Suprapubic skin (tissue), 4 donors: ENCODE data around the gene SLC39A5. TPM values are rescaled to one million over a fixed set of nuclear protein-coding genes. Genes with fewer than 3 reads are reported as not detected.

Experiments
- DNase-seq, 2 donors: peaks; one replicate each; pipeline ENCODE4 v3.0.0-alpha.2; 2019; ENCODE audit warnings: low spot score in 2 of 2
- H3K27ac ChIP-seq: fragments of 200-600 bp; sonication (generic); one replicate; pipeline ENCODE4 v1.5.1; 2019
- H3K27me3 ChIP-seq: fragments of 200-600 bp; sonication (generic); one replicate; pipeline ENCODE4 v1.5.1; 2019
- H3K36me3 ChIP-seq: fragments of 200-600 bp; sonication (generic); one replicate; pipeline ENCODE4 v1.5.1; 2019
- H3K4me1 ChIP-seq: fragments of 200-600 bp; sonication (generic); one replicate; pipeline ENCODE4 v1.5.1; 2019
- H3K4me3 ChIP-seq: fragments of 200-600 bp; sonication (generic); one replicate; pipeline ENCODE4 v1.5.1; 2019; ENCODE audit warnings: mild to moderate bottlenecking
- H3K9me3 ChIP-seq: fragments of 200-600 bp; sonication (generic); one replicate; pipeline ENCODE4 v1.5.1; 2019
- EP300 ChIP-seq: sonication (generic); formaldehyde crosslinking; IDR thresholded peaks from one replicate; pipeline ENCODE4 v1.6.1; 2017; ENCODE audit warnings: antibody characterized with exemption
- POLR2A ChIP-seq, 2 donors: fragments of 450-650 bp; IDR thresholded peaks; one replicate each; pipeline ENCODE4 v1.6.1; 2017; ENCODE audit warnings: antibody characterized with exemption in 2 of 2, mild to moderate bottlenecking in 2 of 2, moderate library complexity in 2 of 2
- POLR2AphosphoS5 ChIP-seq, 3 donors: sonication (generic); formaldehyde crosslinking; IDR thresholded peaks; one replicate each; pipeline ENCODE4 v1.6.1; 2017; ENCODE audit warnings: antibody characterized with exemption in 3 of 3
- WGBS: methylation state at CpG from one replicate; pipeline ENCODE4 v1.1.5; 2018; 5-methylcytosine and 5-hydroxymethylcytosine counted together
- total RNA-seq, 4 donors: library from RNA; depleted of rRNA; stranded (reverse); fragments of >200 nt; gene quantifications; one replicate each; pipeline ENCODE4 v1.1.0, GENCODE V29; 2016
- TF ChIP-seq, protein P1 (sequence below), 2 donors: fragments of 200-600 bp in 1 of 2; fragments of 450-650 bp in 1 of 2; sonication (generic) in 1 of 2; IDR thresholded peaks; one replicate each; pipeline ENCODE4 v1.5.1; 2016 to 2019; ENCODE audit warnings: antibody characterized with exemption in 2 of 2, mild to moderate bottlenecking in 1 of 2, moderate library complexity in 1 of 2

SLC39A5 gene
- total RNA-seq, 4 donors from 2014 or later = 1.3 to 2.4 TPM; not detected in 2

DNA sequence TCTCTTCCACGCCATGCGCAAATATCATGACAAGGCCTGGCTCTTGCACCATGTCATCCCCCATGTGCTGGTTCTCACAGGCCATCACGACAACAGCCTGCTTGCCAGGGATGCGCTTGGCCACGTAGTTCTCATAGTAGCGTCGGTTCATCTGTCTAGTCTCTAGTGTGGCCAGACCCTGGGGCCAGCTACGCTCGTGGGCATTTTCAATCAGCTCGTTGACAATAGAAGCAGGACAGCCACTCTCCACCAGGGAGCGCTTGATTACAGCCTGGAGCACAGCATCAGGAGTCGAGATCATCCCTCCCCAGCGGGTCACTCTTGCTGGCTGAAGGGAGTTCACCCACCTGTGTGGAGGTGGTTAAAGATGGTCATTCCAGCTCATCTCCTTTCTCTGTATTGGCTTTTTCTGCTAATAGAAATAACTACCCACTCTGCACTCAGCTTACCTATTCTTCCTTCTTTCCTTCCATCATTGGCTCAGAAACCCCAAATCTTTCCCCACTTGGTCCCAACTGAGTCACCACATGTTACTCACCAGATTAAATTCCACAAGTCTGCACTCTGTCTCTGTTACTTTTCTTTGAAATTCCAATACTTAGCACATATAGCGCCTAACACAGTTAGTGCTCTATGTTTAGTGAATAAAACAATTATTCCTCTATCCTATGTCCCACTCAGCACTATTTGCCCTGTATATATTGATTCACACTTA lies 23.2 kb upstream of the SLC39A5 start:
- DNase-seq = no peak
- no peaks in the 10 kb centered on the region for H3K27me3 ChIP-seq
- no peaks in the 10 kb centered on the region for H3K9me3 ChIP-seq
- WGBS = 54% methylated on average over 9 of the region's 14 CpGs
- peaks cover 70% of the 10 kb centered on the region for H3K36me3 ChIP-seq
- TF ChIP-seq EP300 (no peak), POLR2AphosphoS5 (IDR thresholded peaks at IDR 0.05) (no peak), POLR2A (IDR thresholded peaks at IDR 0.05) (no peak)
- TF ChIP-seq, protein P1, sequence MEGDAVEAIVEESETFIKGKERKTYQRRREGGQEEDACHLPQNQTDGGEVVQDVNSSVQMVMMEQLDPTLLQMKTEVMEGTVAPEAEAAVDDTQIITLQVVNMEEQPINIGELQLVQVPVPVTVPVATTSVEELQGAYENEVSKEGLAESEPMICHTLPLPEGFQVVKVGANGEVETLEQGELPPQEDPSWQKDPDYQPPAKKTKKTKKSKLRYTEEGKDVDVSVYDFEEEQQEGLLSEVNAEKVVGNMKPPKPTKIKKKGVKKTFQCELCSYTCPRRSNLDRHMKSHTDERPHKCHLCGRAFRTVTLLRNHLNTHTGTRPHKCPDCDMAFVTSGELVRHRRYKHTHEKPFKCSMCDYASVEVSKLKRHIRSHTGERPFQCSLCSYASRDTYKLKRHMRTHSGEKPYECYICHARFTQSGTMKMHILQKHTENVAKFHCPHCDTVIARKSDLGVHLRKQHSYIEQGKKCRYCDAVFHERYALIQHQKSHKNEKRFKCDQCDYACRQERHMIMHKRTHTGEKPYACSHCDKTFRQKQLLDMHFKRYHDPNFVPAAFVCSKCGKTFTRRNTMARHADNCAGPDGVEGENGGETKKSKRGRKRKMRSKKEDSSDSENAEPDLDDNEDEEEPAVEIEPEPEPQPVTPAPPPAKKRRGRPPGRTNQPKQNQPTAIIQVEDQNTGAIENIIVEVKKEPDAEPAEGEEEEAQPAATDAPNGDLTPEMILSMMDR (IDR thresholded peaks at IDR 0.05) = peak; percentile 13 to 57
- no peak overlapping the region for H3K4me3 ChIP-seq
- H3K27ac ChIP-seq = no peak overlapping the region
- peaks cover 3% of the 10 kb centered on the region for H3K4me1 ChIP-seq

DNA sequence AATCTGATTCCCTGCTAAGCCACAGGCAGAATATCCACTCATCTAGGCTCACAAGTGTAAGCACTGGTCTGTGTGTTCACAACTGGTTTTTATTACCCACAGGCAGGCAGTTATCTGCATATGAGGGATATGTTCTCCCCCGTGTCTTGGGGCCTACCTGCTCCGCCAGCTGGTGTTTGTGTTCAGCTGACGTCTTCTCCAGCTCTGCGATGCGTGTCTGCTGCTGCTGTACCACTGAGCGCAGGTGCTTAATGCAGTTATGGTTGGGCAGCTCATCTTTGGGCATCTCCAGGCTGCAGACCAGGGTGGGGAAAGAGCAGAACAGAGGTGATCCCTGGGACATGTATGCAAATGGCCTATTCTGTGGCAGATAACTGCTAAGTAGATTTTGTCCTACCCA lies 21.8 kb upstream of the SLC39A5 start:
- TF ChIP-seq POLR2A (IDR thresholded peaks at IDR 0.05) = no peak
- WGBS = 79% methylated on average over 6 of the region's 6 CpGs
- no peak overlapping the region for H3K27ac ChIP-seq
- H3K4me3 ChIP-seq = no peak overlapping the region
- no peaks in the 10 kb centered on the region for H3K4me1 ChIP-seq
- no peaks in the 10 kb centered on the region for H3K27me3 ChIP-seq
- H3K9me3 ChIP-seq = no peaks in the 10 kb centered on the region
- no peak for DNase-seq
- H3K36me3 ChIP-seq = peaks cover 84% of the 10 kb centered on the region

DNA sequence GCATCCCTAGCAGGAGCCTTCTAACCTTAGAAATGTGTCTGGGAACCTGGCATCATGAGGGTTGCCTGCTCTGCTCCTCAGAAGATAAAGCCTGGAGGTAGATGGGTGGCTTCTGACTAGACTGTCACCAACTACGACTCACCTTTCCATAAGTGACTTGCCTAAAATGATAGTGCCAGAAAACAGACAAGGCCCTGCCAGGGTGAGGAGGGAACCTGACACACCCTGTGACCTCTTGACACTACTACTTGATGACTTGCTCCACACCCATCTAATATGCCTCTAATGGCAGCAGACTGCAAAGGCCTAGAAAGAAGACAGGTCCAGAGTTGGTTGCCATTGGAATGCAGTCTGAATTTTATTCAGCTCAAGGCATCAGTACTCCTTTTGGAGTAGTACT lies 17.5 kb upstream of the SLC39A5 start:
- Histone ChIP-seq H3K36me3 (peaks cover 86% of the 10 kb centered on the region), H3K27ac (no peak overlapping the region)

DNA sequence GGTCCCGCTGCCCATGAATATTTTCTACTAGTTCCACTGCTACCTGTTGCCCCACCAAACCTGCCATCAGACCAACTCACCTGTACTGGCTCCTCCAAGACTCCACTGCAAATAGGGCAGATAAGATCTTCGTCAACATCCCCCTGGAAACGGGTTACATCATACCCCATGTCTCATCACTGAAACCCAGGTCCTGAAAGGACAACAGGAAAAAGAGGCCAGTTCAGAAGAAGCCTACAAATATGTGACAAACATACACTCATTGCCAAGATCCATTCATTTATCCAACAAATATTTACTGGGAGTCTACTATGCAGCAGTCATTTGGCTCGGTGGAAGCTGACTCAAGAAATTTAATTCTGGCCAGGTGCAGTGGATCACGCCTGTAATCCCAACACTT lies 16.0 kb upstream of the SLC39A5 start:
- Histone ChIP-seq H3K27ac (no peak overlapping the region), H3K4me3 (no peak overlapping the region), H3K36me3 (peaks cover 70% of the 10 kb centered on the region), H3K9me3 (no peaks in the 10 kb centered on the region), H3K27me3 (no peaks in the 10 kb centered on the region), H3K4me1 (no peaks in the 10 kb centered on the region)
- no peak for DNase-seq
- TF ChIP-seq EP300 (no peak), POLR2A (IDR thresholded peaks at IDR 0.05) (no peak), POLR2AphosphoS5 (IDR thresholded peaks at IDR 0.05) (no peak)
- TF ChIP-seq, protein P1 (IDR thresholded peaks at IDR 0.05) = no peak
- WGBS = 95% methylated on average over 5 of the region's 5 CpGs

More for the DNA sequence above, 17.5 kb upstream of the SLC39A5 start:
- TF ChIP-seq POLR2A (IDR thresholded peaks at IDR 0.05) (no peak), POLR2AphosphoS5 (IDR thresholded peaks at IDR 0.05) (no peak), EP300 (no peak)
- TF ChIP-seq, protein P1 (IDR thresholded peaks at IDR 0.05) = no peak
- H3K4me3 ChIP-seq = no peak overlapping the region
- no peaks in the 10 kb centered on the region for H3K27me3 ChIP-seq
- DNase-seq = no peak
- no peaks in the 10 kb centered on the region for H3K4me1 ChIP-seq
- 44% methylated on average over 1 of the region's 1 CpG for WGBS
- no peaks in the 10 kb centered on the region for H3K9me3 ChIP-seq

DNA sequence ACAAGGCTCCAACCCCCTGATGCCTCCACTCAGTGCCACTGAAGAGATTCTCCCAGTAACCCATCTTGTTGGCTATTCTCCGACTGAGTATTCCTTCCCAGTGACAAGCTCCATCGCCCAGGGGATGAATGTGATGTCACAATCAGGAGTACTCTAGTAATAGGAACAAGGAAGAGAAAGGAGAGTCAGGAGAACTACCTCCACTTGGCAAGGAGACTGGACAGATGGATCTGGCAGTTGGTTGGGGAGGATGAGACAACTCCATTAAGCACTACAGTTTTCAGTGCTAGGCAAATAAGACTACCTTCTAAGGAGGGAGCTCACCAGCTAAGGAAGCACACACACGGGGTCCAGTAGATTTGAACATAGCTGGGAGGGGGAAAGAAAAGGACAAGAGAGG lies 13.4 kb upstream of the SLC39A5 start:
- Histone ChIP-seq H3K27me3 (no peaks in the 10 kb centered on the region), H3K4me3 (no peak overlapping the region), H3K9me3 (no peaks in the 10 kb centered on the region), H3K27ac (no peak overlapping the region), H3K4me1 (peaks cover 18% of the 10 kb centered on the region), H3K36me3 (peaks cover 45% of the 10 kb centered on the region)
- TF ChIP-seq EP300 (no peak), POLR2AphosphoS5 (IDR thresholded peaks at IDR 0.05) (no peak), POLR2A (IDR thresholded peaks at IDR 0.05) (no peak)
- TF ChIP-seq, protein P1 (IDR thresholded peaks at IDR 0.05) = no peak
- no peak for DNase-seq
- 92% methylated on average over 3 of the region's 3 CpGs for WGBS

DNA sequence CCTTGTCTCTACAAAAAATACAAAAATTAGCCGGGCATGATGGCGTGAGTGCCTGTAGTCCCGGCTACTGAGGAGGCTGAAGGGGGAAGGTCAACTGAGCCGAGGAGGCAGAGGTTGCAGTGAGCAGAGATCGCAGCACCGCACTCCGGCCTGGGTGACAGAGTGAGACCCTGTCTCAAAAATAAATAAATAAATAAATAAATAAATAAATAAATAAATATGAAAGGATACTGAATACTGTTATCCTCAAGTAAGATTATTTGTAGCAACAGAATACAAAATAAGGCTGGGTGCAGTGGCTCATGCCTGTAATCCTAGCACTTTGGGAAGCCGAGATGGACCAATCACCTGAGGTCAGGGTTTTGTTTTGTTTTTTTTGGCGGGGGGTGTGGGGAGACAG lies 10.0 kb upstream of the SLC39A5 start:
- DNase-seq = no peak
- no peak overlapping the region for H3K27ac ChIP-seq
- H3K36me3 ChIP-seq = peaks cover 11% of the 10 kb centered on the region
- H3K27me3 ChIP-seq = no peaks in the 10 kb centered on the region
- TF ChIP-seq POLR2A (IDR thresholded peaks at IDR 0.05) (no peak), EP300 (no peak), POLR2AphosphoS5 (IDR thresholded peaks at IDR 0.05) (no peak)
- TF ChIP-seq, protein P1 (IDR thresholded peaks at IDR 0.05) = no peak
- peaks cover 38% of the 10 kb centered on the region for H3K4me1 ChIP-seq
- no peaks in the 10 kb centered on the region for H3K9me3 ChIP-seq
- WGBS = 95% methylated on average over 9 of the region's 9 CpGs
- peak overlapping the region; percentile 85 for H3K4me3 ChIP-seq
